GM23338 (cell line): ENCODE data around the gene FAM174C. TPM values are rescaled to one million over a fixed set of nuclear protein-coding genes. Genes with fewer than 3 reads are reported as not detected.

ENCODE experiments used
- ATAC-seq: fragments of 200-7000 bp; cut with Tn5 transposase; 3 replicates; pipeline ENCODE4 v1.9.1; 2020
- DNase-seq: peaks from one replicate; pipeline ENCODE4 v3.0.0-alpha.2; 2015; ENCODE audit warnings: low spot score
- H2AFZ ChIP-seq: fragments of 200-600 bp; sonication (generic); 2 replicates; pipeline ENCODE4 v1.8.0; 2016; ENCODE audit warnings: antibody characterized with exemption, mild to moderate bottlenecking, moderate library complexity
- H3F3A ChIP-seq: fragments of 200-600 bp; sonication (generic); replicated peaks from 2 replicates; pipeline ENCODE4 v1.8.0; 2017; ENCODE audit warnings: antibody characterized with exemption, mixed run types, low read depth
- H3K27ac ChIP-seq: fragments of 200-600 bp; sonication (generic); 2 replicates; pipeline ENCODE4 v1.6.1; 2016; ENCODE audit warnings: low read depth
- H3K27me3 ChIP-seq: fragments of 200-600 bp; sonication (generic); 2 replicates; pipeline ENCODE4 v1.8.0; 2016; ENCODE audit warnings: mild to moderate bottlenecking, mixed run types, moderate library complexity; ENCODE audit not compliant: insufficient read depth
- H3K36me3 ChIP-seq: fragments of 200-600 bp; sonication (generic); 2 replicates; pipeline ENCODE4 v1.8.0; 2016; ENCODE audit warnings: mild to moderate bottlenecking; ENCODE audit not compliant: insufficient read depth
- H3K4me1 ChIP-seq: fragments of 200-600 bp; sonication (generic); 2 replicates; pipeline ENCODE4 v1.8.0; 2016; ENCODE audit warnings: mild to moderate bottlenecking, moderate library complexity; ENCODE audit not compliant: insufficient read depth
- H3K4me2 ChIP-seq: fragments of 200-600 bp; sonication (generic); 2 replicates; pipeline ENCODE4 v1.7.1; 2017; ENCODE audit warnings: mixed run types
- H3K4me3 ChIP-seq: fragments of 200-600 bp; sonication (generic); 2 replicates; pipeline ENCODE4 v1.6.1; 2016; ENCODE audit warnings: mixed run types
- H3K79me2 ChIP-seq: fragments of 200-600 bp; sonication (generic); replicated peaks from 2 replicates; pipeline ENCODE4 v1.8.0; 2017; ENCODE audit warnings: mild to moderate bottlenecking; ENCODE audit not compliant: insufficient read depth
- H3K9me2 ChIP-seq: fragments of 200-600 bp; sonication (generic); 2 replicates; pipeline ENCODE4 v1.8.0; 2017; ENCODE audit not compliant: insufficient read depth
- H4K20me1 ChIP-seq: fragments of 200-600 bp; sonication (generic); replicated peaks from 2 replicates; pipeline ENCODE4 v1.8.0; 2017; ENCODE audit warnings: mild to moderate bottlenecking; ENCODE audit not compliant: insufficient read depth
- H3K27ac Mint-ChIP-seq: 2 replicates; pipeline ENCODE4 v1.8.0; 2020; ENCODE audit warnings: inconsistent platforms, mild to moderate bottlenecking, moderate library complexity, mixed read lengths
- H3K27me3 Mint-ChIP-seq: 3 replicates; pipeline ENCODE4 v1.8.0; 2022; ENCODE audit warnings: low read depth, mild to moderate bottlenecking, moderate library complexity, mixed read lengths, inconsistent platforms; ENCODE audit not compliant: insufficient read depth, poor library complexity
- H3K36me3 Mint-ChIP-seq: 3 replicates; pipeline ENCODE4 v1.8.0; 2021; ENCODE audit warnings: low read depth, mild to moderate bottlenecking, inconsistent platforms, moderate library complexity, mixed read lengths
- H3K4me1 Mint-ChIP-seq: 3 replicates; pipeline ENCODE4 v1.8.0; 2020; ENCODE audit warnings: mild to moderate bottlenecking, inconsistent platforms, mixed read lengths
- H3K4me3 Mint-ChIP-seq: 3 replicates; pipeline ENCODE4 v1.8.0; 2021; ENCODE audit warnings: moderate library complexity, mild to moderate bottlenecking, inconsistent platforms, mixed read lengths
- H3K9me3 Mint-ChIP-seq: 3 replicates; pipeline ENCODE4 v1.8.0; 2020; ENCODE audit warnings: moderate library complexity, mild to moderate bottlenecking, inconsistent platforms, mixed read lengths
- CREB1 ChIP-seq: fragments of 250-450 bp; sonication (Bioruptor Pico); IDR thresholded peaks from 2 replicates; pipeline ENCODE4 v1.5.0; 2020; ENCODE audit warnings: low read depth, mild to moderate bottlenecking, moderate library complexity
- EZH2 ChIP-seq: fragments of 200-600 bp; sonication (generic); IDR thresholded peaks from one replicate; pipeline ENCODE4 v1.8.0; 2017; ENCODE audit warnings: antibody characterized with exemption, mild to moderate bottlenecking, low read depth; ENCODE audit not compliant: unreplicated experiment
- EZH2phosphoT487 ChIP-seq: fragments of 200-600 bp; sonication (generic); IDR thresholded peaks from one replicate; pipeline ENCODE4 v1.8.1; 2018; ENCODE audit warnings: antibody characterized with exemption; ENCODE audit not compliant: unreplicated experiment
- JUNB ChIP-seq: IDR thresholded peaks from one replicate; pipeline ENCODE4 v1.6.1; 2016; ENCODE audit warnings: antibody characterized with exemption; ENCODE audit not compliant: unreplicated experiment
- NANOG ChIP-seq: IDR thresholded peaks from 2 replicates; pipeline ENCODE4 v1.6.1; 2016; ENCODE audit warnings: antibody characterized with exemption, borderline replicate concordance
- POLR2AphosphoS5 ChIP-seq: IDR thresholded peaks from 2 replicates; pipeline ENCODE4 v1.6.1; 2016; ENCODE audit warnings: antibody characterized with exemption, low read depth
- STAT1 ChIP-seq: IDR thresholded peaks from one replicate; pipeline ENCODE4 v1.6.1; 2016; ENCODE audit warnings: antibody characterized with exemption; ENCODE audit not compliant: unreplicated experiment
- ZNF114 ChIP-seq: fragments of 250-450 bp; sonication (Bioruptor Pico); IDR thresholded peaks from 2 replicates; pipeline ENCODE4 v1.5.0; 2020; ENCODE audit warnings: mild to moderate bottlenecking, moderate library complexity
- ZNF331 ChIP-seq: fragments of 250-450 bp; sonication (Bioruptor Pico); IDR thresholded peaks from 2 replicates; pipeline ENCODE4 v1.5.0; 2020; ENCODE audit warnings: low read depth, mild to moderate bottlenecking, moderate library complexity
- polyA plus RNA-seq: library from polyadenylated mRNA; unstranded; fragments of >200 nt; fragmentation: Nextera tagmentation; extraction: Ambion mirVana; gene quantifications from 2 replicates; pipeline ENCODE4 v1.2.1, GENCODE V29; 2016
- total RNA-seq: library from RNA; depleted of rRNA; stranded (reverse); fragments of >200 nt; shearing (Covaris generic); gene quantifications from 2 replicates; pipeline ENCODE4 v1.2.3, GENCODE V29; 2014
- TF ChIP-seq, protein P1 (sequence below): IDR thresholded peaks from one replicate; pipeline ENCODE4 v1.6.1; 2018; ENCODE audit warnings: antibody characterized with exemption; ENCODE audit not compliant: unreplicated experiment
- TF ChIP-seq, protein P2 (sequence below), 2 experiments: fragments of 200-600 bp in 1 of 2; sonication (generic) in 1 of 2; conservative IDR thresholded peaks; 2 replicates each; pipeline versions ENCODE4 v1.5.1 to v1.6.1; 2016 to 2017; ENCODE audit warnings: antibody characterized with exemption in 2 of 2, low read depth in 2 of 2, mild to moderate bottlenecking in 2 of 2, moderate library complexity in 1 of 2
- TF ChIP-seq, protein P3 (sequence below): fragments of 250-450 bp; sonication (Bioruptor Pico); IDR thresholded peaks from 2 replicates; pipeline ENCODE4 v1.5.0; 2020; ENCODE audit warnings: mild to moderate bottlenecking, moderate library complexity
- TF ChIP-seq, protein P4 (sequence below): IDR thresholded peaks from 2 replicates; pipeline ENCODE4 v1.6.1; 2016; ENCODE audit warnings: antibody characterized with exemption

FAM174C gene
- total and polyA plus RNA-seq, 2 experiments from 2014 or later = 60.4 to 68.0 TPM

DNA sequence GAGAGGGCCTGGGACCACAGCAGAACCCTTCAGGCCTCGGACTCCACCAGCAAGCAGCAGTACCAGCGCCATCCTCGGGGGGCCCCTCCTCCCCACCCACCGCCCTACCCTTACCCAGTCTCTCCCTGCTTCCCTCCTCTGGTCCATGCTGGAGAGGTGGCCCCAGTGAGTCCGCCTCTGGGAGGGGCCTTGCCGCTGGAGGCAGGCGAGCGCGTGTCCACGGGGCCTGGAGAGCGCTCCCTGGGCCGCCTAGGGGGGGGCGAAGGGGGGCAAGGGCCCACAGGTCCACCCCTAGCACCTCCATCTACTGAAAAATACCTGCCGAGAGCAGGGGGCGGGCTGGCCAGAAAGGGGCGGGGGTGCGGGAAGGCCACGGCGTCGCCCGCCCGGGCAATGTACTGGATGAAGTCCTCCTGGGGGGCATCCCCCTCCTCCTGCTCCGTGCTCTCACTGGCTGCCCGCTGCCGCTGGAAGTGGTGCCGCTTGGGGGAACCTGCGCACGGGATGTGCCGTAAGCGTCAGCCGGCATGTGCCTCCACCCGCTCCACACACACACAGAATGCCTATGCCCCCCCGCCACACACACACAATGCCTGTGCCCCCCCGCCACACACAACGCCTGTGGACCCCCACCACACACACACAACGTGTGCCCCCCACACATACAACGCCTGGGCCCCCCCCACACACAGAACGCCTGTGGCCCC lies 44.4 kb upstream of the FAM174C start:
- DNase-seq (no peak), ATAC-seq (peak; percentile 61)
- no peaks in the 10 kb centered on the region for H3K4me1 ChIP-seq
- H3K4me3 Mint-ChIP-seq = no peak overlapping the region
- no peaks in the 10 kb centered on the region for H3K79me2 ChIP-seq
- H3K36me3 Mint-ChIP-seq = peaks cover 8% of the 10 kb centered on the region
- H4K20me1 ChIP-seq = peaks cover 4% of the 10 kb centered on the region
- H3K4me2 ChIP-seq = no peak overlapping the region
- no peak overlapping the region for H3K27ac Mint-ChIP-seq
- no peak overlapping the region for H3K27ac ChIP-seq
- H3K27me3 ChIP-seq = no peaks in the 10 kb centered on the region
- no peaks in the 10 kb centered on the region for H3K4me1 Mint-ChIP-seq
- H3K36me3 ChIP-seq = no peaks in the 10 kb centered on the region
- no peaks in the 10 kb centered on the region for H3K9me2 ChIP-seq
- H2AFZ ChIP-seq = no peak overlapping the region
- no peaks in the 10 kb centered on the region for H3K9me3 Mint-ChIP-seq
- H3K27me3 Mint-ChIP-seq = peaks cover 3% of the 10 kb centered on the region
- H3F3A ChIP-seq = 0 out of 2 replicates have a peak, but pooled peaks cover 18% of the 10 kb centered on the region
- no peak overlapping the region for H3K4me3 ChIP-seq
- TF ChIP-seq, protein P1, sequence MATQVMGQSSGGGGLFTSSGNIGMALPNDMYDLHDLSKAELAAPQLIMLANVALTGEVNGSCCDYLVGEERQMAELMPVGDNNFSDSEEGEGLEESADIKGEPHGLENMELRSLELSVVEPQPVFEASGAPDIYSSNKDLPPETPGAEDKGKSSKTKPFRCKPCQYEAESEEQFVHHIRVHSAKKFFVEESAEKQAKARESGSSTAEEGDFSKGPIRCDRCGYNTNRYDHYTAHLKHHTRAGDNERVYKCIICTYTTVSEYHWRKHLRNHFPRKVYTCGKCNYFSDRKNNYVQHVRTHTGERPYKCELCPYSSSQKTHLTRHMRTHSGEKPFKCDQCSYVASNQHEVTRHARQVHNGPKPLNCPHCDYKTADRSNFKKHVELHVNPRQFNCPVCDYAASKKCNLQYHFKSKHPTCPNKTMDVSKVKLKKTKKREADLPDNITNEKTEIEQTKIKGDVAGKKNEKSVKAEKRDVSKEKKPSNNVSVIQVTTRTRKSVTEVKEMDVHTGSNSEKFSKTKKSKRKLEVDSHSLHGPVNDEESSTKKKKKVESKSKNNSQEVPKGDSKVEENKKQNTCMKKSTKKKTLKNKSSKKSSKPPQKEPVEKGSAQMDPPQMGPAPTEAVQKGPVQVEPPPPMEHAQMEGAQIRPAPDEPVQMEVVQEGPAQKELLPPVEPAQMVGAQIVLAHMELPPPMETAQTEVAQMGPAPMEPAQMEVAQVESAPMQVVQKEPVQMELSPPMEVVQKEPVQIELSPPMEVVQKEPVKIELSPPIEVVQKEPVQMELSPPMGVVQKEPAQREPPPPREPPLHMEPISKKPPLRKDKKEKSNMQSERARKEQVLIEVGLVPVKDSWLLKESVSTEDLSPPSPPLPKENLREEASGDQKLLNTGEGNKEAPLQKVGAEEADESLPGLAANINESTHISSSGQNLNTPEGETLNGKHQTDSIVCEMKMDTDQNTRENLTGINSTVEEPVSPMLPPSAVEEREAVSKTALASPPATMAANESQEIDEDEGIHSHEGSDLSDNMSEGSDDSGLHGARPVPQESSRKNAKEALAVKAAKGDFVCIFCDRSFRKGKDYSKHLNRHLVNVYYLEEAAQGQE = no peak
- TF ChIP-seq JUNB (no peak), NANOG (no peak), EZH2 (no peak), ZNF114 (CRISPR knock-in tag) (no peak), EZH2phosphoT487 (no peak), CREB1 (no peak), POLR2AphosphoS5 (no peak), STAT1 (no peak), ZNF331 (CRISPR knock-in tag) (no peak)
- TF ChIP-seq, protein P2, sequence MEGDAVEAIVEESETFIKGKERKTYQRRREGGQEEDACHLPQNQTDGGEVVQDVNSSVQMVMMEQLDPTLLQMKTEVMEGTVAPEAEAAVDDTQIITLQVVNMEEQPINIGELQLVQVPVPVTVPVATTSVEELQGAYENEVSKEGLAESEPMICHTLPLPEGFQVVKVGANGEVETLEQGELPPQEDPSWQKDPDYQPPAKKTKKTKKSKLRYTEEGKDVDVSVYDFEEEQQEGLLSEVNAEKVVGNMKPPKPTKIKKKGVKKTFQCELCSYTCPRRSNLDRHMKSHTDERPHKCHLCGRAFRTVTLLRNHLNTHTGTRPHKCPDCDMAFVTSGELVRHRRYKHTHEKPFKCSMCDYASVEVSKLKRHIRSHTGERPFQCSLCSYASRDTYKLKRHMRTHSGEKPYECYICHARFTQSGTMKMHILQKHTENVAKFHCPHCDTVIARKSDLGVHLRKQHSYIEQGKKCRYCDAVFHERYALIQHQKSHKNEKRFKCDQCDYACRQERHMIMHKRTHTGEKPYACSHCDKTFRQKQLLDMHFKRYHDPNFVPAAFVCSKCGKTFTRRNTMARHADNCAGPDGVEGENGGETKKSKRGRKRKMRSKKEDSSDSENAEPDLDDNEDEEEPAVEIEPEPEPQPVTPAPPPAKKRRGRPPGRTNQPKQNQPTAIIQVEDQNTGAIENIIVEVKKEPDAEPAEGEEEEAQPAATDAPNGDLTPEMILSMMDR (conservative IDR thresholded peaks at IDR 0.05; ENCODE audit: low read depth in 2 of 2) = no peak
- TF ChIP-seq, protein P3, sequence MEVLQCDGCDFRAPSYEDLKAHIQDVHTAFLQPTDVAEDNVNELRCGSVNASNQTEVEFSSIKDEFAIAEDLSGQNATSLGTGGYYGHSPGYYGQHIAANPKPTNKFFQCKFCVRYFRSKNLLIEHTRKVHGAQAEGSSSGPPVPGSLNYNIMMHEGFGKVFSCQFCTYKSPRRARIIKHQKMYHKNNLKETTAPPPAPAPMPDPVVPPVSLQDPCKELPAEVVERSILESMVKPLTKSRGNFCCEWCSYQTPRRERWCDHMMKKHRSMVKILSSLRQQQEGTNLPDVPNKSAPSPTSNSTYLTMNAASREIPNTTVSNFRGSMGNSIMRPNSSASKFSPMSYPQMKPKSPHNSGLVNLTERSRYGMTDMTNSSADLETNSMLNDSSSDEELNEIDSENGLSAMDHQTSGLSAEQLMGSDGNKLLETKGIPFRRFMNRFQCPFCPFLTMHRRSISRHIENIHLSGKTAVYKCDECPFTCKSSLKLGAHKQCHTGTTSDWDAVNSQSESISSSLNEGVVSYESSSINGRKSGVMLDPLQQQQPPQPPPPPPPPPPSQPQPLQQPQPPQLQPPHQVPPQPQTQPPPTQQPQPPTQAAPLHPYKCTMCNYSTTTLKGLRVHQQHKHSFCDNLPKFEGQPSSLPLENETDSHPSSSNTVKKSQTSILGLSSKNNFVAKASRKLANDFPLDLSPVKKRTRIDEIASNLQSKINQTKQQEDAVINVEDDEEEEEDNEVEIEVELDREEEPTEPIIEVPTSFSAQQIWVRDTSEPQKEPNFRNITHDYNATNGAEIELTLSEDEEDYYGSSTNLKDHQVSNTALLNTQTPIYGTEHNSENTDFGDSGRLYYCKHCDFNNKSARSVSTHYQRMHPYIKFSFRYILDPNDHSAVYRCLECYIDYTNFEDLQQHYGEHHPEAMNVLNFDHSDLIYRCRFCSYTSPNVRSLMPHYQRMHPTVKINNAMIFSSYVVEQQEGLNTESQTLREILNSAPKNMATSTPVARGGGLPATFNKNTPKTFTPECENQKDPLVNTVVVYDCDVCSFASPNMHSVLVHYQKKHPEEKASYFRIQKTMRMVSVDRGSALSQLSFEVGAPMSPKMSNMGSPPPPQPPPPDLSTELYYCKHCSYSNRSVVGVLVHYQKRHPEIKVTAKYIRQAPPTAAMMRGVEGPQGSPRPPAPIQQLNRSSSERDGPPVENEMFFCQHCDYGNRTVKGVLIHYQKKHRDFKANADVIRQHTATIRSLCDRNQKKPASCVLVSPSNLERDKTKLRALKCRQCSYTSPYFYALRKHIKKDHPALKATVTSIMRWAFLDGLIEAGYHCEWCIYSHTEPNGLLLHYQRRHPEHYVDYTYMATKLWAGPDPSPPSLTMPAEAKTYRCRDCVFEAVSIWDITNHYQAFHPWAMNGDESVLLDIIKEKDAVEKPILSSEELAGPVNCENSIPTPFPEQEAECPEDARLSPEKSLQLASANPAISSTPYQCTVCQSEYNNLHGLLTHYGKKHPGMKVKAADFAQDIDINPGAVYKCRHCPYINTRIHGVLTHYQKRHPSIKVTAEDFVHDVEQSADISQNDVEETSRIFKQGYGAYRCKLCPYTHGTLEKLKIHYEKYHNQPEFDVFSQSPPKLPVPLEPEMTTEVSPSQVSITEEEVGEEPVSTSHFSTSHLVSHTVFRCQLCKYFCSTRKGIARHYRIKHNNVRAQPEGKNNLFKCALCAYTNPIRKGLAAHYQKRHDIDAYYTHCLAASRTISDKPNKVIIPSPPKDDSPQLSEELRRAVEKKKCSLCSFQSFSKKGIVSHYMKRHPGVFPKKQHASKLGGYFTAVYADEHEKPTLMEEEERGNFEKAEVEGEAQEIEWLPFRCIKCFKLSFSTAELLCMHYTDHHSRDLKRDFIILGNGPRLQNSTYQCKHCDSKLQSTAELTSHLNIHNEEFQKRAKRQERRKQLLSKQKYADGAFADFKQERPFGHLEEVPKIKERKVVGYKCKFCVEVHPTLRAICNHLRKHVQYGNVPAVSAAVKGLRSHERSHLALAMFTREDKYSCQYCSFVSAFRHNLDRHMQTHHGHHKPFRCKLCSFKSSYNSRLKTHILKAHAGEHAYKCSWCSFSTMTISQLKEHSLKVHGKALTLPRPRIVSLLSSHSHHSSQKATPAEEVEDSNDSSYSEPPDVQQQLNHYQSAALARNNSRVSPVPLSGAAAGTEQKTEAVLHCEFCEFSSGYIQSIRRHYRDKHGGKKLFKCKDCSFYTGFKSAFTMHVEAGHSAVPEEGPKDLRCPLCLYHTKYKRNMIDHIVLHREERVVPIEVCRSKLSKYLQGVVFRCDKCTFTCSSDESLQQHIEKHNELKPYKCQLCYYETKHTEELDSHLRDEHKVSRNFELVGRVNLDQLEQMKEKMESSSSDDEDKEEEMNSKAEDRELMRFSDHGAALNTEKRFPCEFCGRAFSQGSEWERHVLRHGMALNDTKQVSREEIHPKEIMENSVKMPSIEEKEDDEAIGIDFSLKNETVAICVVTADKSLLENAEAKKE (CRISPR knock-in tag) = no peak
- TF ChIP-seq, protein P4, sequence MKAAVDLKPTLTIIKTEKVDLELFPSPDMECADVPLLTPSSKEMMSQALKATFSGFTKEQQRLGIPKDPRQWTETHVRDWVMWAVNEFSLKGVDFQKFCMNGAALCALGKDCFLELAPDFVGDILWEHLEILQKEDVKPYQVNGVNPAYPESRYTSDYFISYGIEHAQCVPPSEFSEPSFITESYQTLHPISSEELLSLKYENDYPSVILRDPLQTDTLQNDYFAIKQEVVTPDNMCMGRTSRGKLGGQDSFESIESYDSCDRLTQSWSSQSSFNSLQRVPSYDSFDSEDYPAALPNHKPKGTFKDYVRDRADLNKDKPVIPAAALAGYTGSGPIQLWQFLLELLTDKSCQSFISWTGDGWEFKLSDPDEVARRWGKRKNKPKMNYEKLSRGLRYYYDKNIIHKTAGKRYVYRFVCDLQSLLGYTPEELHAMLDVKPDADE = no peak
